Right lobe of liver (tissue), 6 donors: ENCODE results near the gene APP. TPM values are rescaled to one million over a fixed set of nuclear protein-coding genes. Genes with fewer than 3 reads are reported as not detected.

ENCODE experiments used
- ATAC-seq, 4 donors: fragments of 200-7000 bp; cut with Tn5 transposase; one replicate each; pipeline ENCODE4 v1.9.1; 2020; ENCODE audit warnings: mild to moderate bottlenecking in 4 of 4, moderate library complexity in 4 of 4
- DNase-seq, 3 donors: peaks; one replicate each; pipeline ENCODE4 v3.0.0-alpha.2; 2020
- H3K27ac ChIP-seq, 3 donors: fragments of 200-600 bp; one replicate each; pipeline ENCODE4 v1.8.0; 2022
- H3K27me3 ChIP-seq, 2 donors: fragments of 200-600 bp; one replicate each; pipeline ENCODE4 v1.8.0; 2022
- H3K36me3 ChIP-seq, 4 donors: fragments of 200-600 bp; sonication (generic) in 1 of 4; one replicate each; pipeline versions ENCODE4 v1.5.1 to v1.8.0; 2017 to 2022; ENCODE audit warnings: control low read depth in 1 of 4
- H3K4me1 ChIP-seq, 4 donors: fragments of 200-600 bp; sonication (generic) in 1 of 4; one replicate each; pipeline versions ENCODE4 v1.5.1 to v1.8.0; 2017 to 2022; ENCODE audit warnings: control low read depth in 1 of 4
- H3K4me3 ChIP-seq, 3 donors: fragments of 200-600 bp; one replicate each; pipeline ENCODE4 v1.8.0; 2022
- H3K9me3 ChIP-seq, 4 donors: fragments of 200-600 bp; sonication (generic) in 1 of 4; one replicate each; pipeline versions ENCODE4 v1.5.1 to v1.8.0; 2017 to 2022; ENCODE audit warnings: control low read depth in 1 of 4
- POLR2A ChIP-seq: fragments of 450-650 bp; IDR thresholded peaks from one replicate; pipeline ENCODE4 v1.6.1; 2017; ENCODE audit warnings: antibody characterized with exemption, mild to moderate bottlenecking
- WGBS: methylation state at CpG from one replicate; pipeline ENCODE4 v1.1.6; 2018; ENCODE audit warnings: low coverage, low lambda C conversion rate; ENCODE audit not compliant: insufficient coverage; ENCODE audit errors: missing lambda C conversion rate; 5-methylcytosine and 5-hydroxymethylcytosine counted together
- intact Hi-C, 2 donors: fragments of 100-400 bp; cut with DNase I; formaldehyde crosslinking; loops; one replicate each; pipeline versions ENCODE4 v1.11.2 to v1.14.1; 2022
- total RNA-seq, 6 experiments: library from RNA; depleted of rRNA in 2 of 6; stranded (reverse); fragments of >200 nt in 2 of 6; fragmentation: NEBNext Ultra II Directional in 3 of 6; extraction: Animal tissue kit (Norgen Biotek cat#: 25700) in 3 of 6; gene quantifications; one replicate each; pipeline versions ENCODE4 v1.1.0 to v1.2.4, GENCODE V29; 2016 to 2023
- TF ChIP-seq, protein P1 (sequence below), 4 donors: fragments of 200-600 bp in 3 of 4; fragments of 450-650 bp in 1 of 4; IDR thresholded peaks; one replicate each; pipeline versions ENCODE4 v1.5.1 to v1.8.0; 2016 to 2022; ENCODE audit warnings: antibody characterized with exemption in 4 of 4, mild to moderate bottlenecking in 2 of 4
- donor health status: DM: no; HTN: yes; CAD: no.
- donor health status: DM: no; HTN: no; CAD: no.
- donor health status: DM: no; HTN: no; CAD: no.
- donor health status: DM: no; HTN: yes; CAD: no.
- donor health status: DM: no; HTN: yes; CAD: no.

The APP gene
- total RNA-seq, 6 experiments from 2014 or later: 127 to 262 (median 208) TPM

- DNase-seq: no peak
- H3K4me3 ChIP-seq: no peak overlapping the region
- no peaks in the 10 kb centered on the region for H3K27me3 ChIP-seq
- ATAC-seq: no peak
- H3K36me3 ChIP-seq: no peaks in the 10 kb centered on the region
- no peak overlapping the region for H3K27ac ChIP-seq
- no peaks in the 10 kb centered on the region for H3K9me3 ChIP-seq
- TF ChIP-seq, protein P1, sequence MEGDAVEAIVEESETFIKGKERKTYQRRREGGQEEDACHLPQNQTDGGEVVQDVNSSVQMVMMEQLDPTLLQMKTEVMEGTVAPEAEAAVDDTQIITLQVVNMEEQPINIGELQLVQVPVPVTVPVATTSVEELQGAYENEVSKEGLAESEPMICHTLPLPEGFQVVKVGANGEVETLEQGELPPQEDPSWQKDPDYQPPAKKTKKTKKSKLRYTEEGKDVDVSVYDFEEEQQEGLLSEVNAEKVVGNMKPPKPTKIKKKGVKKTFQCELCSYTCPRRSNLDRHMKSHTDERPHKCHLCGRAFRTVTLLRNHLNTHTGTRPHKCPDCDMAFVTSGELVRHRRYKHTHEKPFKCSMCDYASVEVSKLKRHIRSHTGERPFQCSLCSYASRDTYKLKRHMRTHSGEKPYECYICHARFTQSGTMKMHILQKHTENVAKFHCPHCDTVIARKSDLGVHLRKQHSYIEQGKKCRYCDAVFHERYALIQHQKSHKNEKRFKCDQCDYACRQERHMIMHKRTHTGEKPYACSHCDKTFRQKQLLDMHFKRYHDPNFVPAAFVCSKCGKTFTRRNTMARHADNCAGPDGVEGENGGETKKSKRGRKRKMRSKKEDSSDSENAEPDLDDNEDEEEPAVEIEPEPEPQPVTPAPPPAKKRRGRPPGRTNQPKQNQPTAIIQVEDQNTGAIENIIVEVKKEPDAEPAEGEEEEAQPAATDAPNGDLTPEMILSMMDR (IDR thresholded peaks at IDR 0.05): no peak
- no peak for TF ChIP-seq POLR2A
- 62% methylated on average over 3 of the region's 3 CpGs for WGBS
- no peaks in the 10 kb centered on the region for H3K4me1 ChIP-seq
- intact Hi-C loops: no loop called here
Observed at GRCh38 chr21:26115305-26115704, 55.3 kb downstream of the APP start.

DNA sequence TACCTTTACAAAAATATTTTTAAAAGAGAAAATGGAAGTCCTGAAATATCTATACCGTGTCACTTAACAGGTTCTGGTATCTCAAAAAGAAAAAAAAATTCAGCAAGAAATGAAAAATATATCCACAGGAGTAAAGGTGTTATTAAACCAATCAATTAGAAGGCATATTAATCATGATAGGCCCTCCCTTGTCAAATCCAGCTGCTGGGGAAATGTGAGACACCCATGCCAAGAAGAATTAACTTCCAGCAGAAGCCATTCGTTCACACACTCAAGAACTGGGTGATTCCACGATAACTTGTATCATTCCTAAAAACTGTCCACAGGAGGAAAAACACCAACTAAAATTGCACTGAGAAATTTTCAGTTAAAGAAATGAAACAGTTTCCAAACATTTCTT, 57.6 kb downstream of the APP start:
- no peak overlapping the region for H3K4me3 ChIP-seq
- DNase-seq (no peak), ATAC-seq (no peak)
- H3K9me3 ChIP-seq: no peaks in the 10 kb centered on the region
- H3K27ac ChIP-seq: no peak overlapping the region
- no peaks in the 10 kb centered on the region for H3K27me3 ChIP-seq
- intact Hi-C loops: no loop called here
- WGBS: 68% methylated on average over 3 of the region's 3 CpGs
- TF ChIP-seq, protein P1 (IDR thresholded peaks at IDR 0.05): no peak
- no peak for TF ChIP-seq POLR2A
- no peaks in the 10 kb centered on the region for H3K4me1 ChIP-seq
- no peaks in the 10 kb centered on the region for H3K36me3 ChIP-seq

DNA sequence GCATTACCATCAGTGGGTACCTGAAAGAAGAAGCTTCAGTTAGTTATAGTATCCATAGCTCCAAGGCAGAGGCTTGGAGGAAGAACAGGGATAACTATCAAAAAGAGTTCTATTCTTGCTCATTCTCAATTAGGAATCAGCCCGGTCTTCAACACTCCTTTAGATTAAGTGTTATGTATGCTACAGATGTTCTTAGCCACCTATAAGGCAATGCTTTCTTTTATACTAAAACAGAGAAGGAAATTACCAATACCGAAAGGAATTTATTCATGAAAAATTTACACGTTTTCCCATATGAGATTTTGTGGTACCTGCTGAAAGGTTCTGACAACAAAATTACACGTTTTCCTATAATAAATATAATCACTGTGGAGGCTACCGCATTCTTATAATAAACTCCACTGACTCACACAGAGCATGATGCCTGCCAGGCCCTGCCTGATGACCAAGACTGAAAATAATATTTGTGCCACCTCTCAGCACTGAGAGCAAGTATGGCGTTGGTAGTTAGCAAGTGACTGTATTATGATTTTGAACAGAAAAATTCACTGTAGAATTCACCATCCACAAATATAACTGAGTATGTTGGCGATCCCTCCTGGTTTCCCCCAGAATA, 58.3 kb downstream of the APP start:
- Histone ChIP-seq H3K27me3 (no peaks in the 10 kb centered on the region), H3K4me3 (no peak overlapping the region), H3K4me1 (no peaks in the 10 kb centered on the region), H3K36me3 (peaks cover 0 to 4% (median 0%) of the 10 kb centered on the region in 4 donors), H3K9me3 (no peaks in the 10 kb centered on the region), H3K27ac (no peak overlapping the region)
- no peak for ATAC-seq
- DNase-seq: no peak
- intact Hi-C loops: no loop called here
- TF ChIP-seq, protein P1 (IDR thresholded peaks at IDR 0.05): no peak
- WGBS: 83% methylated on average over 7 of the region's 7 CpGs

DNA sequence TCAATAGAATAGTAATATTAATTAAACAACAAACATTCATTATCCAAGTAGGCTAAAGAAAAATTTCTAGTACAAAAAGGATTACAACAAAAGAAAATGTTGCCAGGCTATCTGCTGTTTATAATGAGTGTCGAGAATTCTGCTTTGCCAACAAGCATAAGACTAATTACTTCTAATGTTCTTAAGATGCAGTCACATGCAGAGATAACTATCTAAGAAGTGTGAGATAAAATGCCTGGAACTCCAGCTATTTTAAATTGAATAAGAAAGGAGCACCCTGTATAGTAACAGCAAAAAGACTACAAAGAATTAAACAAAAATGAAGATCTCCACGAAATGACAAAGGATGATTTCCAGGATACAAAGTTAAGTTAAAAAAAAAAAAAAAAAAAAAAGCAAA, 59.9 kb downstream of the APP start:
- Histone ChIP-seq H3K4me3 (no peak overlapping the region), H3K27ac (no peak overlapping the region), H3K36me3 (peaks cover 0 to 6% (median 0%) of the 10 kb centered on the region in 4 donors), H3K4me1 (no peaks in the 10 kb centered on the region), H3K27me3 (no peaks in the 10 kb centered on the region), H3K9me3 (no peaks in the 10 kb centered on the region)
- no peak for ATAC-seq
- TF ChIP-seq, protein P1 (IDR thresholded peaks at IDR 0.05): no peak
- no peak for TF ChIP-seq POLR2A
- WGBS: 50% methylated on average over 2 of the region's 2 CpGs
- intact Hi-C loops: no loop called here
- DNase-seq: no peak

- intact Hi-C loops: no loop called here
- H3K4me3 ChIP-seq: no peak overlapping the region
- no peaks in the 10 kb centered on the region for H3K27me3 ChIP-seq
- TF ChIP-seq, protein P1 (IDR thresholded peaks at IDR 0.05): no peak
- TF ChIP-seq POLR2A: no peak
- H3K4me1 ChIP-seq: no peaks in the 10 kb centered on the region
- H3K27ac ChIP-seq: no peak overlapping the region
- ATAC-seq: no peak
- no peaks in the 10 kb centered on the region for H3K9me3 ChIP-seq
- DNase-seq: no peak
- peaks cover 0 to 6% (median 0%) of the 10 kb centered on the region in 4 donors for H3K36me3 ChIP-seq
- WGBS: 81% methylated on average over 4 of the region's 4 CpGs
Observed at GRCh38 chr21:26107429-26107828, 63.1 kb downstream of the APP start.
